Measurements from ENCODE around the gene ESRP2.

The ESRP2 gene

DNA sequence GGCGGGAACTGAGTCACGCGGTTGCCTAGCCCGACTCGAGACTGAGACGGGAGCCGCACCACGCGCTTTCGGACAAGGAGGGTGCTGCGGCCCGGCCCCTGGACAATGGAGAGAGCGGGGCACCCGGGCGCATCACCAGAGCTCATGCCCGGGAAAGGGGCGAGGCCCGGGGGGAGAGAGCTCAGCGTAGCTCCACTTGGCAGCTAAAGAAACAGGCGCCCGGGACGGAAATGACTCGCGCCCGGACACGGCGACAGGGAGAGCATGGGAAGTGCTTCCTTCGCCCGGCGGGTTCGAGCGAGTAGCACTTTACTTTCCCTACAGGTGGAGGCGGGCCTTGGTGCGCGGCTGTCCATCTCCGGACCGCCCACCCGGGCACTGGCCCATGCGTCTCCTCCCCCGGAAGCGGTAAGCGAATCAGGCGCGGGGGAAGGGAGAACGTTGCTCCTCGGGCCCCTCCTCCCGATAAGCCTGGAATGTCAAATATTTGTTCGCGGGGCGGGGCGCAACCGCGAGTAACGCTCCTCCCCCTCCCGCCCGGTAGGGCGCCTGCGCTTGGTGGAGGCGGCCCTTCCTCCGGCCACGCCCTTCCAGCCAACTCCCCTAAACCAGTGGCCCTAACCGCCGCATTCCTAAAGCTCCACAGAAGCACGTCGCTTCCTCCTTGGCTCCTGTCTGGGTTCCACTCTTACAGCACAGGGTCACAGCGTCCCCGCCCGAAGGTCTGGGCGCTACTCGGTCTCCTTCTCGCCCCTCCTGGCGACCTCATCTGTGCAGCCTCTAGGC, 1.5 kb upstream of the ESRP2 start:
- DNase-seq (ENCODE audit: low read depth in 1 of 2, low spot score in 1 of 2): peak; percentile 94 to 95
- TF ChIP-seq GABPA (IDR thresholded peaks at IDR 0.05; ENCODE audit: low read depth) (peak; percentile 4; the same call in 1 of the 2 replicates), POLR2AphosphoS5 (IDR thresholded peaks at IDR 0.05; ENCODE audit: low read depth) (peak; percentile 86), SPI1 (IDR thresholded peaks at IDR 0.05; ENCODE audit: borderline replicate concordance, low read depth) (no peak)
- TF ChIP-seq, protein P1, sequence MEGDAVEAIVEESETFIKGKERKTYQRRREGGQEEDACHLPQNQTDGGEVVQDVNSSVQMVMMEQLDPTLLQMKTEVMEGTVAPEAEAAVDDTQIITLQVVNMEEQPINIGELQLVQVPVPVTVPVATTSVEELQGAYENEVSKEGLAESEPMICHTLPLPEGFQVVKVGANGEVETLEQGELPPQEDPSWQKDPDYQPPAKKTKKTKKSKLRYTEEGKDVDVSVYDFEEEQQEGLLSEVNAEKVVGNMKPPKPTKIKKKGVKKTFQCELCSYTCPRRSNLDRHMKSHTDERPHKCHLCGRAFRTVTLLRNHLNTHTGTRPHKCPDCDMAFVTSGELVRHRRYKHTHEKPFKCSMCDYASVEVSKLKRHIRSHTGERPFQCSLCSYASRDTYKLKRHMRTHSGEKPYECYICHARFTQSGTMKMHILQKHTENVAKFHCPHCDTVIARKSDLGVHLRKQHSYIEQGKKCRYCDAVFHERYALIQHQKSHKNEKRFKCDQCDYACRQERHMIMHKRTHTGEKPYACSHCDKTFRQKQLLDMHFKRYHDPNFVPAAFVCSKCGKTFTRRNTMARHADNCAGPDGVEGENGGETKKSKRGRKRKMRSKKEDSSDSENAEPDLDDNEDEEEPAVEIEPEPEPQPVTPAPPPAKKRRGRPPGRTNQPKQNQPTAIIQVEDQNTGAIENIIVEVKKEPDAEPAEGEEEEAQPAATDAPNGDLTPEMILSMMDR (IDR thresholded peaks at IDR 0.05; ENCODE audit: insufficient read depth, low read length): no peak
- TF ChIP-seq, protein P2, sequence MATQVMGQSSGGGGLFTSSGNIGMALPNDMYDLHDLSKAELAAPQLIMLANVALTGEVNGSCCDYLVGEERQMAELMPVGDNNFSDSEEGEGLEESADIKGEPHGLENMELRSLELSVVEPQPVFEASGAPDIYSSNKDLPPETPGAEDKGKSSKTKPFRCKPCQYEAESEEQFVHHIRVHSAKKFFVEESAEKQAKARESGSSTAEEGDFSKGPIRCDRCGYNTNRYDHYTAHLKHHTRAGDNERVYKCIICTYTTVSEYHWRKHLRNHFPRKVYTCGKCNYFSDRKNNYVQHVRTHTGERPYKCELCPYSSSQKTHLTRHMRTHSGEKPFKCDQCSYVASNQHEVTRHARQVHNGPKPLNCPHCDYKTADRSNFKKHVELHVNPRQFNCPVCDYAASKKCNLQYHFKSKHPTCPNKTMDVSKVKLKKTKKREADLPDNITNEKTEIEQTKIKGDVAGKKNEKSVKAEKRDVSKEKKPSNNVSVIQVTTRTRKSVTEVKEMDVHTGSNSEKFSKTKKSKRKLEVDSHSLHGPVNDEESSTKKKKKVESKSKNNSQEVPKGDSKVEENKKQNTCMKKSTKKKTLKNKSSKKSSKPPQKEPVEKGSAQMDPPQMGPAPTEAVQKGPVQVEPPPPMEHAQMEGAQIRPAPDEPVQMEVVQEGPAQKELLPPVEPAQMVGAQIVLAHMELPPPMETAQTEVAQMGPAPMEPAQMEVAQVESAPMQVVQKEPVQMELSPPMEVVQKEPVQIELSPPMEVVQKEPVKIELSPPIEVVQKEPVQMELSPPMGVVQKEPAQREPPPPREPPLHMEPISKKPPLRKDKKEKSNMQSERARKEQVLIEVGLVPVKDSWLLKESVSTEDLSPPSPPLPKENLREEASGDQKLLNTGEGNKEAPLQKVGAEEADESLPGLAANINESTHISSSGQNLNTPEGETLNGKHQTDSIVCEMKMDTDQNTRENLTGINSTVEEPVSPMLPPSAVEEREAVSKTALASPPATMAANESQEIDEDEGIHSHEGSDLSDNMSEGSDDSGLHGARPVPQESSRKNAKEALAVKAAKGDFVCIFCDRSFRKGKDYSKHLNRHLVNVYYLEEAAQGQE (IDR thresholded peaks at IDR 0.05; ENCODE audit: insufficient replicate concordance, low read depth): peak; percentile 65
- peak overlapping the region; percentile 45 for H3K4me3 ChIP-seq (replicated peaks; ENCODE audit: insufficient read depth, low read length)
- H3K27me3 ChIP-seq (ENCODE audit: insufficient read depth, poor library complexity, severe bottlenecking): no peaks in the 10 kb centered on the region
- H3K27ac ChIP-seq (replicated peaks): peak overlapping the region; percentile 70

DNA sequence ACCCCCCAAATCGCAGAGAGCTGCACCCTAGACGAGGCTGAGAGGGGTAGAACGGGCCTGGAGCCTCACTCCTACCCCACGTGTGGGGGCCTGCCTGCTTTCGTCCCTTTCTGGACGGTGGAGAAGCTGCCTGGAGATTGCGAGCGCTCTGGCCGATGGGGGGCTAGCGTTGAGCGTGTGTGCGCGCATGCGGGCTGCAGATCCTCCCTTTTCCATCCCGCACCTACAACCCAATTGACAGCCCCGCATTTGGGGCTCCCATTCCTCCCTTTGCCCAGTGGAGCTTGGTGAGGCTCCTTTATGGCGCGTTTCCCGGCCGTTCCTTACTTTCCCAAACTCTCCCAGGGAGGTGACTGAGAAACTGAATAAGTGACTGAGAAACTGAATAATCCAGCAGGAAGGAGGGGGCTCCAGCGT, 907 bp upstream of the ESRP2 start:
- peak overlapping the region; percentile 47 for H3K27ac ChIP-seq (replicated peaks)
- no peak for DNase-seq (ENCODE audit: low read depth in 1 of 2, low spot score in 1 of 2)
- H3K27me3 ChIP-seq (ENCODE audit: insufficient read depth, poor library complexity, severe bottlenecking): no peaks in the 10 kb centered on the region
- TF ChIP-seq SPI1 (IDR thresholded peaks at IDR 0.05; ENCODE audit: borderline replicate concordance, low read depth) (no peak), POLR2AphosphoS5 (IDR thresholded peaks at IDR 0.05; ENCODE audit: low read depth) (no peak), GABPA (IDR thresholded peaks at IDR 0.05; ENCODE audit: low read depth) (no peak)
- TF ChIP-seq, protein P1 (IDR thresholded peaks at IDR 0.05; ENCODE audit: insufficient read depth, low read length): no peak
- TF ChIP-seq, protein P2 (IDR thresholded peaks at IDR 0.05; ENCODE audit: insufficient replicate concordance, low read depth): no peak
- H3K4me3 ChIP-seq (replicated peaks; ENCODE audit: insufficient read depth, low read length): peak overlapping the region; percentile 45

DNA sequence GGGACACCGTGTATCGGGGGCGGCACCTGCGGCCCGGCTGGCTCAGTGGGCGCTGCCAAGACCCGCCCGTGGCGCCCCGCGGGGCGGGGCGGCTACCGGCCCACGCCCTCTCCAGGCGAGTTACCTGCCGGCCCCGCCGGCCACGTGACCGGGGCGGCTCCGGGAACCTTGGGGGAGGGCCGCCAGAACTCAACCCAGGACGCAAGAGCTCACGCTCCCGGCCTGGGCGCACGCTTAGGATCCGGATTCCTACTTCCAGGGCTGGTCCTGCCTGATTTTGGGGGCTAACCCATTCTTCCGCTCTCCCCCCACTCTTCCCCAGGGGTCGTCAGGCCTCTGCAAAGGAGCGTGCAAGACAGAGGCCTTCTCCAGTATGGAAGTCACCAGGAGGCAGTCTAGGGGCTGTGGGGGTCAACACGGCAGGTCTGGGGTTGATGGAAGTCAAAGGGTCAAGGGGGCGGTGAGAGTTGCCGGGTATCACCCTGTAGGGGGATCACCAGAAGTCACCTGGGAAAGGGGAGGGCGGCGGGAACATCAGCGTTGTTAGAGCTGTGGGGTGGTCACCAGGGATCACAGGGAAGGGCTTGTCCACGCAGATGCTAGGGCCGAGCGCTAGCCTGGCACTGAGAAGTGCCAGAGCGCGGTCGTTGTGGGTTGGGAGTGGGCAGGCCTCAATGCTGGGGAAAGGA, 354 bp upstream of the ESRP2 start:
- no peak overlapping the region for H3K27ac ChIP-seq (replicated peaks)

DNA sequence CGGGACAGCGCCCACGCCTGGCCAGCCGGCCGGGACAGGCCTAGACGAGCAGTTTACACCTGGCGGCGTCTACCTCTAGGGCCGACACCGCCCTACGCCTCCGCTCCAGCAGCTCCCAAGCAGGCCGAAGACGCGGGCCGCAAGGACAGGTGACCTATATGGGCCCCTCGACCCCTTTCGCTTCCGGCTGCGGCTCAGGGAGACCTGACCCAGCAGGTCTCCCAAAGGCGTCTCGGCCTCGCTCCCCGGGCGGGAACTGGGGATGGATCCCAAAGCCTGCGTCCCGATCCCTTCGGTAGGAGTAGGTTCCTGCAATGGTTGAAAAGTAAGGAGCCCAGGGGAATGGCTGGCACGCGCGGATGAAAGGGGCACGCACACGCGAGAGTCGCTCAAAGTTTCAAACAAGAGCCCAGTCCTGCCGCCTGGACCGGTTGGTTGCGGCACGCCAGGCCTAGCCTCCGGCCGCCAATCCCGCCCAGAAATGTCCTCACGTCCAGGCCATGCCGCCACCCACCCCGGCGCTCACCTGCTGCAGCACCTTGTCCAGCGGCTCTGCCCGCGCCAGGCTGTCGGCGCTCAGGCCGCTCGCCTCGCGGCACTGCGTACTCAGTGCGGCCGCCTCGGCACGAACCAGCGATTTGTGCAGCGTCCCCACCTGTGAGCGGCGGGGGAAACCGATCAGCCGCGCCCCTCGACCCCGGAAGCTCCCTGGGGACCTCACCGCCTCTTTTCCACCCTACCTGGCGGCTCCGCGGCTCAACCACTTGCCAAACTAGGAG, 630 bp downstream of the ESRP2 start:
- no peak overlapping the region for H3K27ac ChIP-seq (replicated peaks)
- no peak overlapping the region for H3K4me3 ChIP-seq (replicated peaks; ENCODE audit: insufficient read depth, low read length)
- DNase-seq (ENCODE audit: low read depth in 1 of 2, low spot score in 1 of 2): no peak
- no peak for TF ChIP-seq SPI1 (IDR thresholded peaks at IDR 0.05; ENCODE audit: borderline replicate concordance, low read depth)
- TF ChIP-seq, protein P2 (IDR thresholded peaks at IDR 0.05; ENCODE audit: insufficient replicate concordance, low read depth): no peak
- TF ChIP-seq POLR2AphosphoS5 (IDR thresholded peaks at IDR 0.05; ENCODE audit: low read depth): no peak
- TF ChIP-seq, protein P1 (IDR thresholded peaks at IDR 0.05; ENCODE audit: insufficient read depth, low read length): no peak
- no peak for TF ChIP-seq GABPA (IDR thresholded peaks at IDR 0.05; ENCODE audit: low read depth)
- H3K27me3 ChIP-seq (ENCODE audit: insufficient read depth, poor library complexity, severe bottlenecking): no peaks in the 10 kb centered on the region

More for the DNA sequence above, 354 bp upstream of the ESRP2 start:
- no peak overlapping the region for H3K4me3 ChIP-seq (replicated peaks; ENCODE audit: insufficient read depth, low read length)
- H3K27me3 ChIP-seq (ENCODE audit: insufficient read depth, poor library complexity, severe bottlenecking): no peaks in the 10 kb centered on the region
- TF ChIP-seq POLR2AphosphoS5 (IDR thresholded peaks at IDR 0.05; ENCODE audit: low read depth): no peak
- DNase-seq (ENCODE audit: low read depth in 1 of 2, low spot score in 1 of 2): no peak
